HCT116 (cell line): ENCODE measurements around the gene AKT3. TPM values are rescaled to one million over a fixed set of nuclear protein-coding genes. Genes with fewer than 3 reads are reported as not detected.

Experiments used
- ATAC-seq: fragments of 200-7000 bp; cut with Tn5 transposase; 2 replicates; pipeline ENCODE4 v1.9.1; 2020; ENCODE audit warnings: mild to moderate bottlenecking, moderate library complexity
- BruUV-seq: library from RNA; stranded (reverse); fragments of 400-500 nt; replicated peaks from 2 replicates; lab custom pipeline; 2021; lab: Mats Ljungman, UMichigan
- CTCF ChIA-PET: fragments of 300-600 bp; sonication (Branson Sonifier 250); formaldehyde crosslinking; loops from one replicate; lab custom pipeline; 2021; ENCODE audit warnings: antibody characterized with exemption; lab: Charles Lee
- POLR2A ChIA-PET: fragments of 300-600, 350-600 bp; sonication (Branson Sonifier 250); formaldehyde crosslinking; loops from one replicate; lab custom pipeline; 2021; ENCODE audit warnings: antibody characterized with exemption; lab: Charles Lee
- RAD21 ChIA-PET, 2 experiments: fragments of 300-600 bp; sonication (Branson Sonifier 250); formaldehyde crosslinking; loops; one replicate each; lab custom pipeline; 2023; ENCODE audit warnings: low total read pairs in 2 of 2; ENCODE audit not compliant: uncharacterized antibody in 2 of 2, unreplicated experiment in 2 of 2, low non-redundant PET in 1 of 2; lab: Charles Lee
- DNase-seq: peaks from one replicate; pipeline ENCODE4 v3.0.0-alpha.2; 2010; ENCODE audit warnings: low read depth, low spot score
- H2AFZ ChIP-seq: fragments of 200-600 bp; shearing (Covaris generic), sonication (generic); 2 replicates; pipeline ENCODE4 v1.6.1; 2017; ENCODE audit warnings: low read depth, mixed run types, mixed read lengths, antibody characterized with exemption, low read length; ENCODE audit not compliant: poor library complexity, severe bottlenecking
- H3K27ac ChIP-seq: 2 replicates; pipeline ENCODE4 v1.5.1; 2012; ENCODE audit warnings: low read depth, low read length
- H3K27me3 ChIP-seq: fragments of 200-600 bp; sonication (generic); 2 replicates; pipeline ENCODE4 v1.6.1; 2016; ENCODE audit warnings: mixed run types, low read length, mixed read lengths; ENCODE audit not compliant: insufficient read depth
- H3K36me3 ChIP-seq, 2 experiments: fragments of 200-500 bp in 1 of 2; fragments of 200-600 bp in 1 of 2; sonication (Bioruptor generic) in 1 of 2; sonication (generic) in 1 of 2; 2 replicates each; pipeline versions ENCODE4 v1.5.1 to v1.6.1; 2014 to 2016; ENCODE audit warnings: low read length in 2 of 2, inconsistent platforms in 1 of 2, mixed read lengths in 1 of 2, mixed run types in 1 of 2; ENCODE audit not compliant: insufficient read depth in 2 of 2, control insufficient read depth in 1 of 2
- H3K4me1 ChIP-seq, 2 experiments: fragments of 200-600 bp in 1 of 2; sonication (generic) in 1 of 2; 2 replicates each; pipeline versions ENCODE4 v1.5.1 to v1.6.1; 2012 to 2017; ENCODE audit warnings: low read length in 2 of 2, inconsistent platforms in 1 of 2, mild to moderate bottlenecking in 1 of 2, mixed read lengths in 1 of 2, mixed run types in 1 of 2, moderate library complexity in 1 of 2; ENCODE audit not compliant: insufficient read depth in 2 of 2, control insufficient read depth in 1 of 2
- H3K4me2 ChIP-seq: fragments of 200-600 bp; sonication (generic); 2 replicates; pipeline ENCODE4 v1.6.1; 2017; ENCODE audit warnings: mixed run types, low read length, mixed read lengths
- H3K4me3 ChIP-seq, 2 experiments: fragments of 200-600 bp in 1 of 2; sonication (generic) in 1 of 2; replicated peaks in 1 of 2; 2 replicates each; pipeline ENCODE4 v1.5.1; 2011 to 2016; ENCODE audit warnings: low read length in 2 of 2, control low read depth in 1 of 2, low read depth in 1 of 2, mild to moderate bottlenecking in 1 of 2, mixed read lengths in 1 of 2, mixed run types in 1 of 2
- H3K79me2 ChIP-seq: fragments of 200-600 bp; sonication (generic); 2 replicates; pipeline ENCODE4 v1.6.1; 2017; ENCODE audit warnings: mild to moderate bottlenecking, mixed run types, low read length, moderate library complexity, mixed read lengths; ENCODE audit not compliant: insufficient read depth
- H3K9ac ChIP-seq: fragments of 200-600 bp; sonication (generic); 2 replicates; pipeline ENCODE4 v1.6.1; 2016; ENCODE audit warnings: low read length, mixed read lengths
- H3K9me2 ChIP-seq: fragments of 200-600 bp; sonication (generic), shearing (Covaris generic); 2 replicates; pipeline ENCODE4 v1.6.1; 2017; ENCODE audit warnings: mixed run types, mild to moderate bottlenecking, moderate library complexity; ENCODE audit not compliant: insufficient read depth
- H3K9me3 ChIP-seq, 2 experiments: fragments of 200-500 bp in 1 of 2; fragments of 200-600 bp in 1 of 2; sonication (Bioruptor generic) in 1 of 2; sonication (generic) in 1 of 2; 2 replicates each; pipeline ENCODE4 v1.6.1; 2014 to 2017; ENCODE audit warnings: low read length in 2 of 2, mixed read lengths in 2 of 2, inconsistent platforms in 1 of 2, low read depth in 1 of 2, mild to moderate bottlenecking in 1 of 2, mixed run types in 1 of 2, moderate library complexity in 1 of 2; ENCODE audit not compliant: control insufficient read depth in 1 of 2, insufficient read depth in 1 of 2
- H4K20me1 ChIP-seq: fragments of 200-600 bp; sonication (generic), shearing (Covaris generic); 2 replicates; pipeline ENCODE4 v1.6.1; 2017; ENCODE audit warnings: mixed run types, mild to moderate bottlenecking, moderate library complexity; ENCODE audit not compliant: insufficient read depth
- CBX3 ChIP-seq: IDR thresholded peaks from 2 replicates; pipeline ENCODE4 v1.6.1; 2012; ENCODE audit warnings: low read depth
- EGR1 ChIP-seq: IDR thresholded peaks from 2 replicates; pipeline ENCODE4 v1.6.1; 2012; ENCODE audit warnings: low read depth
- EZH2 ChIP-seq: fragments of 200-600 bp; sonication (generic); IDR thresholded peaks from 2 replicates; pipeline ENCODE4 v1.6.1; 2017; ENCODE audit warnings: antibody characterized with exemption, mixed run types
- EZH2phosphoT487 ChIP-seq: fragments of 200-600 bp; IDR thresholded peaks from 2 replicates; pipeline ENCODE4 v1.6.1; 2018; ENCODE audit warnings: antibody characterized with exemption, borderline replicate concordance
- FOSL1 ChIP-seq: IDR thresholded peaks from 2 replicates; pipeline ENCODE4 v1.6.1; 2012; ENCODE audit warnings: low read depth
- JUND ChIP-seq: IDR thresholded peaks from 2 replicates; pipeline ENCODE4 v1.6.1; 2012
- POLR2A ChIP-seq: IDR thresholded peaks from 2 replicates; pipeline ENCODE4 v1.7.0; 2011; ENCODE audit warnings: borderline replicate concordance; ENCODE audit not compliant: insufficient read depth, insufficient read length; ENCODE audit errors: extremely low read depth
- POLR2AphosphoS5 ChIP-seq: IDR thresholded peaks from 2 replicates; pipeline ENCODE4 v1.6.1; 2011; ENCODE audit warnings: mild to moderate bottlenecking, low read depth, low read length, moderate library complexity
- SIN3A ChIP-seq: IDR thresholded peaks from 2 replicates; pipeline ENCODE4 v1.6.1; 2012; ENCODE audit warnings: low read depth
- SP1 ChIP-seq: IDR thresholded peaks from 2 replicates; pipeline ENCODE4 v1.6.1; 2012; ENCODE audit warnings: low read depth
- TCF7L2 ChIP-seq: IDR thresholded peaks from 2 replicates; pipeline ENCODE4 v1.7.0; 2011; ENCODE audit warnings: borderline replicate concordance, inconsistent platforms; ENCODE audit not compliant: insufficient read depth, insufficient read length; ENCODE audit errors: extremely low read depth
- YY1 ChIP-seq: IDR thresholded peaks from 2 replicates; pipeline ENCODE4 v1.6.1; 2011; ENCODE audit warnings: low read length, low read depth, moderate library complexity, mild to moderate bottlenecking; ENCODE audit not compliant: insufficient replicate concordance; ENCODE audit errors: extremely low read depth
- ZBTB33 ChIP-seq: IDR thresholded peaks from 2 replicates; pipeline ENCODE4 v1.6.1; 2011; ENCODE audit warnings: mild to moderate bottlenecking, low read length, moderate library complexity; ENCODE audit not compliant: insufficient replicate concordance; ENCODE audit errors: extremely low read depth
- intact Hi-C: fragments of 100-400 bp; cut with micrococcal nuclease; formaldehyde crosslinking; loops from 2 replicates; pipeline ENCODE4 v1.10.0; 2022
- total RNA-seq: library from RNA; stranded (reverse); gene quantifications from one replicate; pipeline ENCODE4 v1.2.1, GENCODE V29; 2021; ENCODE audit not compliant: unreplicated experiment

Gene AKT3
- total RNA-seq, 1 experiment from 2014 or later = 0.49 TPM

GRCh38 chr1:243642936-243643335 is 207.1 kb downstream of the AKT3 start:
- ATAC-seq (no peak), DNase-seq (no peak)
- no peak overlapping the region for H3K27ac ChIP-seq
- H3K27me3 ChIP-seq = no peaks in the 10 kb centered on the region; the same call in 1 of the 2 replicates
- no peak overlapping the region for H3K4me2 ChIP-seq
- no peaks in the 10 kb centered on the region for H4K20me1 ChIP-seq
- CTCF ChIA-PET = no interaction called here
- no peaks in the 10 kb centered on the region for H3K79me2 ChIP-seq
- RAD21 ChIA-PET = no interaction called here
- POLR2A ChIA-PET = no interaction called here
- TF ChIP-seq SIN3A (no peak), FOSL1 (no peak), EZH2phosphoT487 (no peak), YY1 (no peak), EZH2 (no peak), POLR2A (no peak), ZBTB33 (no peak), EGR1 (no peak), JUND (no peak), POLR2AphosphoS5 (no peak), CBX3 (no peak), TCF7L2 (no peak), SP1 (no peak)
- H3K9me2 ChIP-seq = no peaks in the 10 kb centered on the region
- H3K4me1 ChIP-seq = no peaks in the 10 kb centered on the region
- no TSS peak for BruUV-seq
- intact Hi-C loops = no loop called here
- H3K36me3 ChIP-seq = no peaks in the 10 kb centered on the region
- H3K9ac ChIP-seq = no peak overlapping the region
- H2AFZ ChIP-seq = no peak overlapping the region
- no peaks in the 10 kb centered on the region for H3K9me3 ChIP-seq
- H3K4me3 ChIP-seq = no peak overlapping the region
